Measurements from ENCODE around the gene TTC7B.
A peak's percentile ranks its signal among the peaks of the same experiment; 100 is the strongest.

TTC7B gene

DNA sequence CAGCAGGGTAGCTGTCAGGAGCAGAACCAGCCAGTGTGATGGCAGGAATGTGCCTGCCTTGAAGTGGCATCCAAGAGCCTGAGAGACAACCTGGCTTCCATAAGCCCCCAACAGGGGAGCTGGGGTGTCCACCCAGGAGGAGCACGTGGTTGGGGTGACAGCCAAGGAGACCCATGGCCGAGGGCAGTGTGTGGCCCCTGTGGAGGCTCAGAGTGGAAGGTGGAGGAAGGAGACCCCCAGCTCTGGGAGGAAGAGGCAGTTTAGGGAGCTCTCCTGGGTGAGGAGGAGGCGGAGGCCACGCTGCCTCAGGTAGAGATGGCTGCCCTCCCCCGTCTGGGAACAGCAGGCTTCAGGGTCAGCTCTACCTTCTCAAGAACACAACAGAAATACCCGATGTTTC lies 272.4 kb downstream of the TTC7B start:
- H3K4me3 Mint-ChIP-seq = no peak overlapping the region
- ATAC-seq = no peak
- H3K9me3 Mint-ChIP-seq = no peaks in the 10 kb centered on the region
- H3K27ac Mint-ChIP-seq = no peak overlapping the region
- no peaks in the 10 kb centered on the region for H3K36me3 Mint-ChIP-seq
- H3K27me3 Mint-ChIP-seq = peaks cover 9% of the 10 kb centered on the region
- H3K4me1 Mint-ChIP-seq = no peaks in the 10 kb centered on the region

DNA sequence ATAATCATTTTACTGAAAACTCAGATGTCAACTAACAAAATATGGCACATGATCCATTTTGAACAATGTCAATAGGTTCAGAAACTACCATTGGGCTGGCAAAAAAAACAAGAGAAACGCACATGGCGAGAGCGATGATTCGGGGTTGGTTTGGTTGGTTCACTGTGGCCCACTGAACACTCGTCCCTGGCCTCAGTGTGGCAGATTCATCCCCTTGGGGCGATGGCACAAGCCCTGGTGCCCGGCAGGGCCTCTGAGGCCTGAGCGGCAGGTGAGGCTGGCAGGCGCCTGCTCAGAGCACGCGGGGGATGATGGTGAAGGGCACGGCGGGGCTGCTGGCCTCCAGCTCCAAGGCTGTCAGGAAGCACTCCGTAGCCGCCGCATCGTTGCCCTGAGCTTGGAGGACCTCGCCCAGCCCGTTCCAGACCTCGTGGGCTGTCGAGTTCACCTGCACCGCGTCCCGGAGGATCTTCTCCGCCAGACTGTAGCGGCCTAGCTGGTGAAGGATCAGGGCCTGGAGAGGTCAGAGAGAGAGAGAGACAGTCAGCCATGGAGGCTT lies 275.1 kb downstream of the TTC7B start:
- no peaks in the 10 kb centered on the region for H3K36me3 Mint-ChIP-seq
- no peak overlapping the region for H3K27ac Mint-ChIP-seq
- H3K9me3 Mint-ChIP-seq = no peaks in the 10 kb centered on the region
- no peak overlapping the region for H3K4me3 Mint-ChIP-seq
- no peak for ATAC-seq
- peaks cover 2% of the 10 kb centered on the region for H3K27me3 Mint-ChIP-seq
- peaks cover 6% of the 10 kb centered on the region for H3K4me1 Mint-ChIP-seq

DNA sequence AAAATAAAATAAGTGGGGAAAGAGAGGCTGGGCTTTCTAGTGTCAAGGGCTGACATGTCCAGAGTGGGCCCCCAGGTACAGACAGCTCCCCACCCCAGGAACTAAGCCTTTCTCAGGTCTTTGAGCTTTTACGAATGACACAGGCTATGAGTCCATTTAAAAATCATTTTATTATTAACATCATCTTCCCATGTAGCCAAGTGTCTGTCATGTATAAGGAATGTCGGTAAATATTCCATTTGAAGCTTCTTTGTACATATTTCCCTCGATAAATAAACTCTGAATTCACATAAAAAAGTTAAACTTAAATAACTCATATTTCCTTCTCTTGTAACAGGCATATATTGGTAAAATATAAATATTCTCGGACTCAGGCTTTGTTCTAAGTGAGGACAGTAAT lies 275.8 kb downstream of the TTC7B start:
- ATAC-seq = no peak
- H3K9me3 Mint-ChIP-seq = no peaks in the 10 kb centered on the region
- no peak overlapping the region for H3K4me3 Mint-ChIP-seq
- H3K4me1 Mint-ChIP-seq = peaks cover 8% of the 10 kb centered on the region
- H3K27ac Mint-ChIP-seq = no peak overlapping the region
- no peaks in the 10 kb centered on the region for H3K27me3 Mint-ChIP-seq
- H3K36me3 Mint-ChIP-seq = no peaks in the 10 kb centered on the region

DNA sequence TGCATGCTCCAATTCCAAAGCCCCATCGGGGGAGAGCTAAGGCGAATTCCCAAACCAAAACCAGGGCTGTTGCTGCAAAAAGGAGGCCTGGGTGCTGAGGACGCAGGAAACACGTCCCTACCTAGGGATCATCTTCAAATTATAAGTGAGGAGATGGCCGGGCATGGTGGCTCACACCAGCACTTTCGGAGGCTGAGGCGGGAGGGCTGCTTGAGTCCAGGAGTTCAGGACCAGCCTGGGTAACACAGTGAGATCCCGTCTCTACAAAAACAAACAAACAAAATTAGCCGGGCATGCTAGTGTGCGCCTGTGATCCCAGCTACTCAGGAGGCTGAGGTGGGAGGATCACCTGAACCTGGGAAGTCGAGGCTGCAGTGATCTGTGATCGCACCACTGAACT lies 276.2 kb downstream of the TTC7B start:
- H3K4me1 Mint-ChIP-seq = peaks cover 8% of the 10 kb centered on the region
- no peaks in the 10 kb centered on the region for H3K36me3 Mint-ChIP-seq
- ATAC-seq = no peak
- no peaks in the 10 kb centered on the region for H3K9me3 Mint-ChIP-seq
- no peak overlapping the region for H3K27ac Mint-ChIP-seq
- no peaks in the 10 kb centered on the region for H3K27me3 Mint-ChIP-seq
- no peak overlapping the region for H3K4me3 Mint-ChIP-seq

DNA sequence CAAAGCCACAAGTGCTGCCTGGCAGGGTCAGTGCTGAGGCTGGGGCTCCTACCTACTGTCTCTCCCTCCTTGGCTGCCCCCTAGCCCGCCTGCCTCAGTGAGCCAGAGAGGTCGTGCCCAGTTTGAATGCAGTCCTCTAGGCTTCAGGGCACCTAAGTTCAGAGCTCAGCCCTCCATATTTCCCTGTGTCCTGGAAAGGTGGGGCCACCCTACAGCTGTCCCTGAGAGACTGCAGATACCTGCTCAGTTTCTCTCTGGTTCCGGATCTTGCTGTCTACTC lies 276.8 kb downstream of the TTC7B start:
- Mint-ChIP-seq H3K9me3 (no peaks in the 10 kb centered on the region), H3K4me1 (peaks cover 8% of the 10 kb centered on the region), H3K36me3 (no peaks in the 10 kb centered on the region), H3K27me3 (peaks cover 4% of the 10 kb centered on the region), H3K4me3 (no peak overlapping the region), H3K27ac (no peak overlapping the region)
- ATAC-seq = peak; percentile 22

DNA sequence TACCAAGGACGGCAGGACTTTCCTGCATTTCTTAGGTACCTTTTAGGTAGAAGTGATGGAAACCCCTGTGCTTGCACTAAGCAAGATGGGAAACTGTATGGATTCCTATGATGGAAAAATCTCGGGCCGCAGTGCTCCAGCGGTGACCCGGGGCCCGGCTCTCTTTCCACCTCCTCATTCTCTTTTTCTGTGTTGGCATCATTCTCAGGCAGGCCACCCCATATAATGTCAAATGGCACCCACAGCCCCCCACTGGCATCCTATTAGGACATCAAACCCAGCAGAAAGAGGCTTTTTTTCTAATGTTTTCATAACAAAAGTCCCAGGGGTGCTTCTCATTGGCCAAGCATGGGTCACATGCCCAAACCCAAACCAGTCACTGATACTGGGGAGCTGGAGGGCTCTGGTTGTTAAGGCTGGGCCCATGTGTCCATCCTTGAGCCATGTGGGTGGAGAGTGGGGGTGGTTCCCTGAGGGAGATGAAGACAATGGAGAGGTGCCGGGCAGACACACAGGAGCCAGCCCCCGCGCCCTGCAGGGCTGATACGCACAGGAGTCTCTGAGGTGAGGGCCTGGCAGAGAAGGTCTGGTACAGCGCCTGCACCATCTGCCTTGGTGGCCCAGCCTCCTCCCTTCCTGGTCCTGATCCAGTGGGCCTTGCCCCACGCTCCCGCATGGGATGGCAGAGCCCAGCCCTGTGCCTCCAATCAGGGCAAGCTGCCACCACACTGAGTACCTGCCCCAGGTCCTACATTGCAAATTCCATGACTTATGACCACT lies 277.3 kb downstream of the TTC7B start:
- Mint-ChIP-seq H3K9me3 (no peaks in the 10 kb centered on the region), H3K27me3 (peaks cover 9% of the 10 kb centered on the region), H3K4me1 (peaks cover 8% of the 10 kb centered on the region), H3K27ac (no peak overlapping the region), H3K4me3 (no peak overlapping the region), H3K36me3 (no peaks in the 10 kb centered on the region)
- ATAC-seq = peak; percentile 10

DNA sequence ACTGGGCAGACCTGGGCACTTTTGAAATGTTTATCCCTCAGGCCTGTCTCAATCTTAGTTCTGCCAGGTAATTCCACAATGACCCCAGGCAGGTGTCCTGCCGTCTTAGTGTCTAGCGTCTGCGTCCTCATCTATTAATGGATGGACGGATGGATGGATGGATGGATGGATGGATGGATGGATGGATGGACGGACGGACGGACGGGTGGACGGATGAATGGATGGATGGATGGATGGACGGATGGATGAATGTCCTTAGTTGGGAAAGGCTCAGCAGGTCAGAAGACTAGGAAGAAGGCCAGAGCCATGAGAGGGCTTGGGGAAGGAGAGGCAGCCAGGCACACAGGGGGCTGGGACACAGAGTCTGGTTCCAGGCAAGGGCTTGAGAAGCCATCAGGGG lies 278.1 kb downstream of the TTC7B start:
- no peak overlapping the region for H3K4me3 Mint-ChIP-seq
- peaks cover 8% of the 10 kb centered on the region for H3K4me1 Mint-ChIP-seq
- H3K27ac Mint-ChIP-seq = no peak overlapping the region
- peaks cover 17% of the 10 kb centered on the region for H3K27me3 Mint-ChIP-seq
- ATAC-seq = no peak
- H3K9me3 Mint-ChIP-seq = no peaks in the 10 kb centered on the region
- H3K36me3 Mint-ChIP-seq = no peaks in the 10 kb centered on the region

DNA sequence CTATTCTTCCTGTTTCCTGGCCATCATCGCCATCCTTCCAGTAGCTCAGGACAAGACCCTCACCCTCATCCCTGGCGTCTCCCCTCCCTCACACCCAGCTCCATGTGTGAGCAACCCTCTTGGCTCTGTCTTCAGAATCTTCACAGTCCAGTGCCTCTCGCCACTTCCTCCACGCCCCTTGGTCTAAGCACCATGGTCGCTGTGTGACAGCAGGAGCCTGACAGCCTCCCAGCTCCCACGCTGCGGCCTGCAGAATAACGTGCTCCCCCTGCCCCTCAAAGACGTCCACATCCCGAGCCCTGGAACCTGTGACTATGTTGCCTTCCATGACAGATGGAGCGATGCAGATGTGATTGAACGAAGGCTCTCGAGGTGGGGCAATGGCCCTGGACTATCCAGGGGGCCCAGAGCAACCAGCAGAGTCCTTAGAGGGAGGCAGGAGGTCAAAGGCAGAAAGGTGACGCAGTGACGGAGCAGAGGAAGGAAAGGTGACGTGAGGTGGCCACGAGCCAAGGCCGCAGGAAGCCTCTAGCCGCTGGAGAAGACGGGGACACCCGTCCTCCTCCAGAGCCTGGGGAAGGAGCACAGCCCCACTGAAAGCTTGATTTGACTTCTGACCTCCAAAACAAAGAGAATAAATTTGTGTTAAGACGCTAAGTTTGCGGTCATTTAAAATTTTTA lies 279.6 kb downstream of the TTC7B start:
- no peaks in the 10 kb centered on the region for H3K9me3 Mint-ChIP-seq
- H3K27ac Mint-ChIP-seq = no peak overlapping the region
- no peaks in the 10 kb centered on the region for H3K36me3 Mint-ChIP-seq
- H3K4me1 Mint-ChIP-seq = peaks cover 8% of the 10 kb centered on the region
- ATAC-seq = no peak
- no peak overlapping the region for H3K4me3 Mint-ChIP-seq
- peaks cover 18% of the 10 kb centered on the region for H3K27me3 Mint-ChIP-seq

DNA sequence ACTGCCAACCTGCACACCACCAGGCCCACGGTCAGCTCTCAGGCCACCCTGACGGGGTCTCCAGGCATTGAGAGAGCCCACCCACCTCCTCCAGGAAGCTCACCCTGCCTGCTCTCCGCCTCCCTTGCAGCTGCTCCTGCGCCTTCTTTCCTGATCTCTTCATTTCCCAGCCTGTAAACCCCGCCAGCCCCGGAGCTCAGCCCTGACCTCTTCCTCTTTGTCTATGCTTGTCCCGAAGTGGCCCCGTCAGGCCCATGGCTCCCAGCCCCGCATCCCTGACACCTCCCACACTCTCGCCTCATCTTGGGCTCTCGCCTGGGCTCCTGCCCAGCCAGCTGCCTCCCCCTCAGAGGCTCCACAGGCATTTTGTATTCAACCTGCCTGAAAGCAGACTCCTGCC lies 280.1 kb downstream of the TTC7B start:
- H3K27ac Mint-ChIP-seq = no peak overlapping the region
- H3K9me3 Mint-ChIP-seq = no peaks in the 10 kb centered on the region
- no peak for ATAC-seq
- no peaks in the 10 kb centered on the region for H3K36me3 Mint-ChIP-seq
- H3K4me3 Mint-ChIP-seq = no peak overlapping the region
- peaks cover 8% of the 10 kb centered on the region for H3K4me1 Mint-ChIP-seq
- H3K27me3 Mint-ChIP-seq = peaks cover 18% of the 10 kb centered on the region

DNA sequence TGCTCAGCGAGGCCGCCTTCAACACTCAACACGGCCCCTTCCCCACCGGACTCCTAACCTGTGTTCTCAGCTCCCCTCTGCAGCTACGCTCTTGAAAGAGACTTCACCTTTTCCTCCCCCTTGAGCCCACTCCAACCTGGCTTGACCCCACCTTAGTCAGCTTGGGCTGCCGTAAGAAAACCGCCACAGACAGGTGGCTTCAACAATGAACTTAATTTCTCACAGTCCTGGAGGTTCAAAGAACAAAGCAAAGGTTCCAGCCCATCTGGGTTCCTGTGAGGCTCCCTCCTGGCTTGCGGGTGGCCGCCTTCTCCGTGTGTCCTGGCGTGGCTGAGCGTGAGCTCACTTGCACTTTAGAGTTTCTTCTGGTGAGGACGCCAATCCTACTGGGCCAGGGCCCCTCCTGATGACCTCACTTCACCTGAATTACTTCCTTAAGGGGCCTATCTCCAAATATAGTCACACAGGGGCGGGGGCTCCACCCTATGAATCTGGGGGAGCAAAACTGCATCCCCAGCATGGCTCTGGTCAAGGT lies 280.6 kb downstream of the TTC7B start:
- peaks cover 8% of the 10 kb centered on the region for H3K4me1 Mint-ChIP-seq
- peaks cover 18% of the 10 kb centered on the region for H3K27me3 Mint-ChIP-seq
- no peak for ATAC-seq
- H3K9me3 Mint-ChIP-seq = no peaks in the 10 kb centered on the region
- H3K36me3 Mint-ChIP-seq = no peaks in the 10 kb centered on the region
- no peak overlapping the region for H3K27ac Mint-ChIP-seq
- H3K4me3 Mint-ChIP-seq = no peak overlapping the region

DNA sequence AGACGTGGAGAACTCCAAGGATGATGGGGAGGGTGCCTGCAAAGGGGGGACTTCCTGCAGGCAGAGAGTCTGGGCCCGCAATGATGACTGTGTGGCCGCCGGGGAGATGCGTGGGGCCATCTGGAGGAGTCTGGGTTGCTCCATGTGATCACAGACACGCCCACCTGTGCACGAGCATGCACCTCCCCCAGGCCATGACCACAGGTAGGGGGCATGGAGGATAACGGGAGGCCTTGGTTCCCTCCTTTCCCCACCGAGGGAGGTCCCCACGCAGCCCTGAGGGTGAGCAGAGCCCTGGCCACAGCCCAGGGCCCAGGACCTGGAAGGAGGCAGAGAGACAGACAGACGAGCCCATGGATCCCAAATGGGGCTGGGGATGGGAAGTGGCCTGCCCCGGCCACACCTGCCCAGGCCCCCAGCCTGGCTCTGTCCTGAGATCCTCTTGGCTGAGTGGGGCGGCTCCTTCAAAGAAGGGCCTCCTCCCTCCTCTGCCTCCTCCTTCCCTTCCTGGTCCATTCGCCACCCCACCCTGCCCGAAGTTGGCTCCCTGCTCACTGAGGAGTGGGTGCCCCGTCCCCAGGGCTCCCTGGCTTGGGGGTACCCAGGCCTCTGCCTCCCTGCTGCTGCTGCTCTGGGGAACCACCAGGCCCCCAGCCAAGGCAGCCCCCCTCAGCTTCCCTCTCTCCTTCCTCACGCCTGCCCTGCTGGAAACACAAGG lies 281.2 kb downstream of the TTC7B start:
- no peaks in the 10 kb centered on the region for H3K36me3 Mint-ChIP-seq
- no peaks in the 10 kb centered on the region for H3K9me3 Mint-ChIP-seq
- H3K27ac Mint-ChIP-seq = no peak overlapping the region
- peaks cover 18% of the 10 kb centered on the region for H3K27me3 Mint-ChIP-seq
- H3K4me1 Mint-ChIP-seq = peaks cover 8% of the 10 kb centered on the region
- ATAC-seq = peak; percentile 9
- H3K4me3 Mint-ChIP-seq = no peak overlapping the region

DNA sequence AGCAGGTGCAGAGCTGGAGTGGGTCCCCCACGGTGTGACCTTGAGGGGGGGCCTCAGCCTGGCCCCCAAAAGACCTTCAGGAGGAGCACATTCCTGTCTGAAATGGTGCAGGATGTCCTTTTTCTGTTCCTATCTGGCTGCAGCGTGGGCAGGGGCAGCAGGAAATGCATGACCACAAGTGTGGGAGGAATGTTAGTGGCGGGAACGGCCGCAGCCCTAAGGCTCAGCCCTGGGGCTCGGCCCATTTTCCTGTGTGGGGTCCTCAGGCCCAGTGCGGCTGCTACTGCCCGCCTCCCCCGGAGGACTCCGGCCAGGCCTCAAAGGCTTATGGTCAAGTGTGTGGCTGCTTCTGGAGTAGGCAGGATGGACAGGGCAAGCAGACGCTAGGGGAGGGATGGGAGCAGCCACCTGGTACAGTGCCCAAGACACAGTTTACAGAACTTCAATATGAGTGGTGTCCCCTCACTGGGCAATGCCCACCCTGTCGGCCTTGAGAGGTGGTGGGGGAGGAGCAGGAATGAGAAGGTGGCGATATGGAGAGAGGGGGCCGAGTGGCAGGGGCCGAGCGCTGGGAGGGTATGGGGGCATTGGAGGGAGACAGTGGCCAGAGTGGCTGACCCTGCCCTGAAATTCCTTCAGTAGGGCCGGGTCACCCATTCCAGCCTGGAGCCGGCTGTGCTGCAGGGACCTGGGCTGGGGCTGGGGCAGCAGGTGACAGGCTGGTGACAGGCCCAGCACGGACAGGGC lies 282.0 kb downstream of the TTC7B start:
- no peak for ATAC-seq
- no peak overlapping the region for H3K27ac Mint-ChIP-seq
- peaks cover 18% of the 10 kb centered on the region for H3K27me3 Mint-ChIP-seq
- no peak overlapping the region for H3K4me3 Mint-ChIP-seq
- H3K4me1 Mint-ChIP-seq = peaks cover 8% of the 10 kb centered on the region
- no peaks in the 10 kb centered on the region for H3K9me3 Mint-ChIP-seq
- H3K36me3 Mint-ChIP-seq = no peaks in the 10 kb centered on the region

DNA sequence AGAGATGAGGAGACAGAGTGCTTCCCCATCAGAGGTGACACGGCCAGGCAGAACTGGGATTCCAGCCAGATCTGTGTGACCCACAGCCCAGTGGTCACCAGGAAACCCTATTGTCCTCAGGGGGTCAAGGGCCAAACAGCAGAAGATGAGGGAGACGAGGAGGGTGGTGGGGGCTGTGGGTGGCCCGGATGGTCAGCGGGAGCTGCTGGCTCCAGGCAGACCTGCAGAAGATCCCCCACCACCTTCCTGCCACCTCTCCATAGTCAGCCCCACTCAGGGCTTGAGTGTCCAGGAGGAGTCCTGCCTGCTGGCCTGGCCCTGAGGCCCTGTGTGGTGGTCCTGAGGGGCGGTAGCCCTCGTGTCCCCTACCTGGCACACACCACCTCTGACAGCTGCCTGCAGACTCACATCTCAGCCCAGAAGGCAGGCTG lies 282.6 kb downstream of the TTC7B start:
- Mint-ChIP-seq H3K36me3 (no peaks in the 10 kb centered on the region), H3K27me3 (peaks cover 18% of the 10 kb centered on the region), H3K9me3 (peaks cover 3% of the 10 kb centered on the region), H3K4me3 (no peak overlapping the region), H3K4me1 (peaks cover 8% of the 10 kb centered on the region), H3K27ac (no peak overlapping the region)
- no peak for ATAC-seq

DNA sequence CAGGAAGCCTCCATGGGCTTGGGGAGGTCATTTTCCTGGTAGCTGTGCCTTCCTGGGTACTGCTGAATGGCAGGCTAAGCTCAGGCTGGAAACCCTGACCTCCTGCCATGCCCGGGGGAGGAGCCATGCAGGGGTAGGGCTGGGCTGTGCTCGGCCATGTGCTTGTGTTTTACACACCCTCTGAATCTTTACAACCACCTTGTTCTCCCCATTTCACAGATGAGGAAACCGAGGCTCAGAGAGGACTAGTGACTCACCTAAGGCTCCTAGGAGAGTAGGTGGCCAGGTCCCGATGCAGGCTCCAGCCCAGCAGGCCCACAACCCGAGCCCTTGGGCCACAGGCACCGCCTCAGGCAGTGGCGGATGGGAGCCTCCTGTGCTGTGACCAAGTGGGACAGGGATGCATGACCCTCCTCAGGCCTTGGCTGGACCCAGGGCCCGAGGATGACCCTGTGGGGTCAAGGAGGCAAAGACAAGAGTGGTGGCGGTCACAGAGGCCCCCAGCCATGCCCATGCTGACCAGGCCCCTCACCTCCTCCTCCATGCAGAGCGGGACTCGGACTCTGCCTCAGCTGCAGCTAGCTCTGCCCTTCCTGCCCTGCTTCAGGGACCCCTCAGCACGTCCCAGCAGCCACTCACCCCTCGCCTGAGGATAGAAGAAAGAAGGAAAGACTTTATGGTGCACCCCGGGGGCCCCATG lies 283.3 kb downstream of the TTC7B start:
- peaks cover 8% of the 10 kb centered on the region for H3K4me1 Mint-ChIP-seq

More for the DNA sequence above, 283.3 kb downstream of the TTC7B start:
- no peak for ATAC-seq
- Mint-ChIP-seq H3K27me3 (peaks cover 18% of the 10 kb centered on the region), H3K36me3 (no peaks in the 10 kb centered on the region), H3K27ac (no peak overlapping the region), H3K4me3 (no peak overlapping the region), H3K9me3 (peaks cover 6% of the 10 kb centered on the region)

Data from stimulated activated memory B cell treated with anti-CD40 and anti-IgM and Interleukin-4, amounts not matched to agents 10 μg/mL and 1 μg/mL and 100 μg/mL, for 72 hours (primary cell).